GM21529 (cell line): ENCODE measurements around the gene CCDC121.
"Not testable (repeated sequence)": the region's sequence is repeated elsewhere in the genome, so short reads cannot be mapped to it uniquely, and the experiment has no call there.

Source experiments
- ATAC-seq: cut with Tn5 transposase; IDR thresholded peaks from one replicate; pipeline ENCODE4 v1.9.1; 2021; ENCODE audit not compliant: unreplicated experiment

CCDC121 gene

GRCh38 chr2:27638037-27638637 lies 9.3 kb upstream of the CCDC121 start:
- no peak for ATAC-seq

GRCh38 chr2:27636766-27637165 lies 8.0 kb upstream of the CCDC121 start:
- ATAC-seq, result no peak

DNA sequence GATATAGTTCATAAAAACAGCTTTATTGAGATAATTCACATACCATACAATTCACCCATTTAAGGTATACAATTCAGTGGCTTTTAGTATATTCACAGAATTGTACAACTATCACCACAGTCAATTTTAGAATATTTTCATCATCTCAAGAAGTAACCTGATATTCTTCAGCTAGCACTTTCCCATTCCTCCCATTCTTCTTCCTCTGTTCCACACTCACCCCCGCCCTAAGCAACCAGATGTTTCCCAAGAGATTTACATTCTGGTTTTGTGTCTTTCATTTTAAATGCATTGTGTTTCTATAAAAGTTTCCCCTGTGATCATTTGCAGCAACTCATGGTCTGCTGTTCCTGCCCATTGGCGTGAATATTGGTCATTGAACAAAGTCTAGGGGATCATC lies 5.5 kb upstream of the CCDC121 start:
- ATAC-seq, result no peak

DNA sequence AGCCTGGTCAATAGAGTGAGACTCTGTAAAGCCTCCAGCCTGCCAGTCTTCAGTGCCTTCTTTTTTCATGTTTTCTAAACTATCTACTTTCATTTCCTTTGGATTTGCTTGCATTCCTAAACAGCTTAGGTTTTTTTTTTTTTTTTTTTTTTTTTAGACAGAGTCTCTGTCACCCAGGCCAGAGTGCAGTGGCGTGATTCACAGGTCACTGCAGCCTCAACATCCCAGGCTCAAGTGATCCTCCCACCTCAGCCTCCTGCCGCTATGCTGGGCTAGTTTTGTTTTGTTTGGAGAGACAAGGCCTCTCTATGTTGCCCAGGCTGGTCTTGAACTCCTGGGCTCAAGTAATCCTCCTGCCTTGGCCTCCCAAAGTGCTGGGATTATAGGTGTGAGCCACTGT lies 1.4 kb upstream of the CCDC121 start:
- not testable (repeated sequence) for ATAC-seq

DNA sequence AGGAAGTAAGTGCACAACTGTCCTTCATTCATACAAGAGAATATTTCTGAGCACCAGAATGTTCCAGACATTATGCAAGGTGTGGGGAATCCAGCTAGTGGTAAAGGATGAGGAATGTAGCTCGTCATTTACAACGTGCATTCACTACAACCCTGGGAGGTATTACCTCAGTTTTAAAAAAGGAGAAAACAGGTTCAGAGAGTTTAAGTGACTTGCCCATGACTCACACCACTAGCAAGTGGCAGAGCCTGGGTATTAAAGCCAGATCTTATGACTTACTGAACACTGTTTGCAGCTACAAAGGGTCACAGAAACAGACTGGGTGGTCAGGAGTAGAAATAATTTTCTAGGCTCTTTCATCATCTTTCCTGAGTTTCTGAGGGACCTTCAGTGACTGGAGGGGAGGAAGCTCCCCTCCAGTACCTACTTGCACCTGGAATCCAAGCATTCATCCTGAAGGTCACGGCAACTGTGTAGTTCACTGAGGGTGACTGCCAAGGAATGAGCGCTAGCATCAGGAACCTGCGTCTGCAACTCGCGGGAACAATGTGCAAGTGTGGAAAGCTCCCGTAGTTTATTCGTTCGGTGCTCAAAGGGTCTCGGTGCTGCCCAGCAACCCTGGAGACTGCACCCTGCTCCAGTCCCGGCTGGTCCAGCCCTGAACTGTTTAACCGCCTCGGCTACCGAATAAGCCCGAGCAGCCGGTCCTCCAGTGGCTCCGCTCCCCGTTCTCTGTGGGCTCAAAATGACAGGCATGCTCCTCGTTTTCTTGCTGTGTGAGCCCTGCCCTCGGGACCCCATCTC lies 647 bp downstream of the CCDC121 start:
- peak; percentile 27 for ATAC-seq

- not testable (repeated sequence) for ATAC-seq
Measured at GRCh38 chr2:27626921-27627320, 1.9 kb downstream of the CCDC121 start.

GRCh38 chr2:27626323-27626722 lies 2.5 kb downstream of the CCDC121 start:
- not testable (repeated sequence) for ATAC-seq

- ATAC-seq, result no peak
Measured at GRCh38 chr2:27624943-27625342, 3.9 kb downstream of the CCDC121 start.

DNA sequence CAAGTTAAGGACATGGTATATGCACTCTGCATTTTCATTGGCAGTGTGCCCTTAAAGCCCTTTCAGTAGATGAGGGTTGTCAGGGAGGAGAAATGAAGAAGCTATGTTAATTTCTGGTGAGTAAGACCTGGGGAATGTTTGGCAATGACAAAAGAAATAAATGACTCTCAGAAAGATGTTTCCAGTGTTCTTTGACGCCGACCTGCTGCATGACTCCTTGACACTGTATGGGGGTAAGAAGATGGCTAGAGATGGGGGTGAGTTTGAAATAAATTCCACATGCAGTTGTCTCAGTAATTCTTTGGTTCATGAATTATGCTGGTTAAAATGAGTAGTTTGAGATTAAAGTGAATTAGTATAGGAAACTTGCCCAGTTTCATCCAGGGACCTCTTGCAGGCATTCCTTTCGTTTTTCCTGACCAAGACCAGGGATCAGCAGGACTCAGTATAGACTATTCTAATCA lies 5.9 kb downstream of the CCDC121 start:
- no peak for ATAC-seq

- ATAC-seq, result no peak
Measured at GRCh38 chr2:27621524-27621923, 7.3 kb downstream of the CCDC121 start.

- no peak for ATAC-seq
Measured at GRCh38 chr2:27615316-27615715, 13.5 kb downstream of the CCDC121 start.

DNA sequence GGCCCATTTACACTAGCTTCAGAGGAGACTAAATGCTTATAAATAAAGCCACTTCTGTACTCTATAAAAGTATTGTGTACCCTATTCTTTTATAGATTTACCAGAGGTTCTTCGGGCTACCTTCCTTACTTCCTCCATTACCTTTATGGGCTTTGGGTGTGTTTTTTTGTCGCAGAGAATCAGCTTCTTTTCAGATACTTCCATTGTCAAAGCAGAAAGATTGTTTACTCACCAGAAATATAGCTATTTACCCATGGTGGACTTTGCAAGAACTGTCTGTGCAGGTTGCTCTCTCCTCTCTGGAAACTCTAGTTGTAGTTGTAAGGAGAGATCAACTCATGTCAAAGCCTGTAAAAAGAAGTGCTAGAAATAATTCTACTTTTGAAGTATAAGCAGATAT lies 14.8 kb downstream of the CCDC121 start:
- ATAC-seq, result no peak

DNA sequence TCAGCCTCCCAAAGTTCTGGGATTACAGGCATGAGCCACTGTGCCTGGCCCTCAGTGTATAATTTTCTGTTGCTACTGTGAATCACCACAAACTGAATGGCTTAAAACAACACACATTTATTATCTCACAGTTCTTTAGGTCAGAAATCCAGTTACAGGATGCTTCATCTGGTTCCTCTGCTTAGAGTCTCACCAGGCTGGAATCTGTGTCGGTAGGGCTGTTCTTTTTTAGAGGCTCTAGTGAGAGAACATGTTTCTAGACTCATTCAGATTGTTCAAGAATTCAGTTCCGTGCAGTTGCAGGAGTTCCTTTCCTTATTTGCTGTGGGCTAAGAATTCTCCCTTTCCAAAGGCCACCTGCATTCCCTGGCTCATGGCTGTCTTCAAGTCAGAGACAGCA lies 22.2 kb downstream of the CCDC121 start:
- no peak for ATAC-seq

GRCh38 chr2:27596627-27597026 lies 32.2 kb downstream of the CCDC121 start:
- no peak for ATAC-seq

DNA sequence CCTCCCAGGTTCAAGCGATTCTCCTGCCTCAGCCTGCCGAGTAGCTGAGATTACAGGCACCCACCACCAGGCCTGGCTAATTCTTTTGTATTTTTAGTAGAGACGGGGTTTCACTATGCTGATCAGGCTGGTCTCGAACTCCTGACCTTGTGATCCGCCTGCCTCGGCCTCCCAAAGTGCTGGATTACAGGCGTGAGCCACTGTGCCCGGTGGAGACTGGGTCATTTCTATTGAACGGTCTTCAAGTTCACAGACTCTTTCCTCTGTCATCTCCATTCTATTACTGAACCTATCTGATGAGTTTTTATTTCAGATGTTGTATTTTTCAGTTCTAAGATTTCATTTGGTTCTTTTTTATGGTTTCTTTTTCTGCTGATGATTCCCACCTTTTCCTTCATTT lies 33.4 kb downstream of the CCDC121 start:
- ATAC-seq, result not testable (repeated sequence)

DNA sequence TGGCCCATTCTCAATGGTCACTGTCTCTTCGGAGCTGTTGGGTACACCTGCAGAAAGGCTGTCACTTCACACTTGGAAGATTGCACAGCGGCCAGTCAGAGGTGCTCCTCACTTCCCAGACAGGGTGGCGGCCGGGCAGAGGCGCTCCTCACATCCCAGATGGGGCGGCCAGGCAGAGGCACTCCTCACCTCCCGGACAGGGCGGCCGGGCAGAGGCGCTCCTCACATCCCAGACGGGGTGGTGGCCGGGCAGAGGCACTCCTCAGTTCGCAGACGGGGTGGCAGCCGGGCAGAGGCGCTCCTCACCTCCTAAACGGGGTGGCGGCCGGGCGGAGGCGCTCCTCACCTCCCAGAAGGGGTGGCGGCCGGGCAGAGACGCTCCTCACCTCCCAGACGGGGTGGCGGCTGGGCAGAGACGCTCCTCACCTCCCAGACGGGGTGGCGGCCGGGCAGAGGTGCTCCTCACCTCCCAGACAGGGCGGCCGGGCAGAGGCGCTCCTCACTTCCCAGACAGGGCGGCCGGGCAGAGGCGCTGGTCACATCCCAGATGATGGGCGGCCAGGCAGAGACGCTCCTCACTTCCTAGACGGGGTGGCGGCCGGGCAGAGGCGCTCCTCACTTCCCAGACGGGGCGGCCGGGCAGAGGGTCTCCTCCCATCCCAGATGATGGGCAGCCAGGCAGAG lies 34.6 kb downstream of the CCDC121 start:
- not testable (repeated sequence) for ATAC-seq

GRCh38 chr2:27593240-27593639 lies 35.6 kb downstream of the CCDC121 start:
- ATAC-seq, result no peak

- ATAC-seq, result no peak
Measured at GRCh38 chr2:27591745-27592144, 37.1 kb downstream of the CCDC121 start.

DNA sequence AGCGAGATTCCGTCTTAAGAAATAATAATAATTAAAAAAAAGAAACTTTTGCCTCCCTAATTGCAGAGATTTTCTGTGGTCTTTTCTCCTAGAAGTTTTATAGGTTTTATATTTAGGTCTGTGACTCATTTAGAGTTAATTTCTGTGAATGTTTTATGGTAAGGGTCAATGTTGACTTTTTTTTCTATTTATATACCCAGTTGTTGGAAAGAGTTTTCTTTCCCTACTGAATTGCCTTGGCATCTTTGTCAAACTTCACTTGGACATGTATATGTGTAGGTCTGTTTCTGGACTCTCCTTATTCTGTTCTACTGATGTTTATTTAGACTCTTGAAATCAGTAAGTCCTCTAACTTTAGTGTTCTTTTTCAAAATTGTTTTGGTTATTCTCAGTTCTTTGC lies 40.5 kb downstream of the CCDC121 start:
- ATAC-seq, result no peak

DNA sequence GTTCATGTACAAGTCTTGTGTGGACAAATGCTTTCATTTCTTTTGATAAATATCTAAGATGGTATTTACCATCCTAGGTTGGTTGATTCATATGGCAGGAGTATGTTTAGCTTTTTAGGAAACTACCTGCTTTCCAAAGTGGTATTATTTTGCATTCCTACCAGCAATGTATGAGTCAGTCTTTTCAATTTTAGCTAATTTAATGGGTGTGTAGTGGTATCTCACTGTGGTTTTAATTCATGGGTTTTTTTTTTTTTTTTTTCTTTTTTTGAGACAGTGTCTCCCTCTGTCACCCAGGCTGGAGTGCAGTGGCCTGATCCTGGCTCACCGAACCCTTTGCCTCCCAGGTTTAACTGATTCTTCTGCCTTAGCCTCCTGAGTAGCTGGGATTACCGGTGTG lies 41.8 kb downstream of the CCDC121 start:
- ATAC-seq, result no peak

- no peak for ATAC-seq
Measured at GRCh38 chr2:27584597-27584996, 44.2 kb downstream of the CCDC121 start.

DNA sequence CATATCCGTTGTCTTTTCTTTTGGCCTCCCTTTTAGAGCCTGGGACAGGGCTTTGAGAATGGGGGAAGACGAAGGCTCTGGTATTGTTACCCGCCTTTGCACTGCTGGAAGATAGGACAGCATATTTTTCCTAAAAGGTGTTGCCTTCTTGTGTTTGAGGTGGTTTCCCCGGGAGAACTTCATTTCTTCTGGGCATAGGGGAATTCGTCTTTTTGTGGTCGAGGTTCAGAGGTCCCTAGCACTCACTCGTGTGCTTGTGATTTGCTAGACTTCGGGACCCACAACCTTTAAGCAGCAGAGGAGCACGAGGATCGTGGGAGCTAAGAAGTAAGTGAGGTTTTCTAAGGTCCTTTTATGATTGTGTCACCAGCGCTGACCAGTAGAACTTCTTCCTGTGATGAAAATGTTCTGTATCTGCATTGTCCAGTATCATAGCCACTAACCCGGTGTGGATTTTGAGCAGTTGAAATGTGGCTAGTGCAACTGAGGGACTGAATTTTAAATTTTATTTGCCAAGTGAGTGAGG lies 45.4 kb downstream of the CCDC121 start:
- ATAC-seq, result no peak
